ENCODE measurements around the gene KANSL1L.

Gene KANSL1L

DNA sequence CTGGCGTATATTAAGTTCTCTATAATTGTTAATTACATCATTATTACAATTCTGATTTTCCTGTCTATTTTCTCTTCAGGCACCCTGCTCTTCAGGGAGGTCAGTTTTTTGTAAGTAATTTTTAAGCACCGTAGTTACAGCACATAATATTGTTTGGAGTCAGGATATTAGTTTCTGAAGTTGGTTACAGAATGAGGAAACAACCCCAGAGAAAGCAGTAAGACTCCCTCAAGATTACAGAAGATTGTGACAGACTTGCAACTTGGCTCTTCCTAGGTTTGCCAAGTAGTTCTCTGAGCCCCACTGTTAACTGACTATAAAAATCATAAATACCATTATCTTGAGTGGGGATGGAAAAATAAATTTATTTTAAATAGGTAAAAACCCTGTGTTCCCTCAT, 167.8 kb downstream of the KANSL1L start:
- TF ChIP-seq RAD21 (IDR thresholded peaks at IDR 0.05; ENCODE audit: low read depth) (no peak), TCF12 (IDR thresholded peaks at IDR 0.05; ENCODE audit: low read depth) (no peak), NFIC (IDR thresholded peaks at IDR 0.05) (no peak), CEBPB (IDR thresholded peaks at IDR 0.05) (no peak), TEAD4 (IDR thresholded peaks at IDR 0.05) (no peak), EP300 (IDR thresholded peaks at IDR 0.05; ENCODE audit: borderline replicate concordance) (no peak), TAF1 (IDR thresholded peaks at IDR 0.05; ENCODE audit: low read depth) (no peak), CREB1 (IDR thresholded peaks at IDR 0.05; ENCODE audit: low read depth) (no peak), EGR1 (IDR thresholded peaks at IDR 0.05) (no peak), FOXM1 (IDR thresholded peaks at IDR 0.05; ENCODE audit: borderline replicate concordance, low read depth) (no peak), YY1 (IDR thresholded peaks at IDR 0.05; ENCODE audit: low read depth) (no peak)
- TF ChIP-seq, protein P1, sequence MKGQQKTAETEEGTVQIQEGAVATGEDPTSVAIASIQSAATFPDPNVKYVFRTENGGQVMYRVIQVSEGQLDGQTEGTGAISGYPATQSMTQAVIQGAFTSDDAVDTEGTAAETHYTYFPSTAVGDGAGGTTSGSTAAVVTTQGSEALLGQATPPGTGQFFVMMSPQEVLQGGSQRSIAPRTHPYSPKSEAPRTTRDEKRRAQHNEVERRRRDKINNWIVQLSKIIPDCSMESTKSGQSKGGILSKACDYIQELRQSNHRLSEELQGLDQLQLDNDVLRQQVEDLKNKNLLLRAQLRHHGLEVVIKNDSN (IDR thresholded peaks at IDR 0.05) = no peak
- TF ChIP-seq, protein P2, sequence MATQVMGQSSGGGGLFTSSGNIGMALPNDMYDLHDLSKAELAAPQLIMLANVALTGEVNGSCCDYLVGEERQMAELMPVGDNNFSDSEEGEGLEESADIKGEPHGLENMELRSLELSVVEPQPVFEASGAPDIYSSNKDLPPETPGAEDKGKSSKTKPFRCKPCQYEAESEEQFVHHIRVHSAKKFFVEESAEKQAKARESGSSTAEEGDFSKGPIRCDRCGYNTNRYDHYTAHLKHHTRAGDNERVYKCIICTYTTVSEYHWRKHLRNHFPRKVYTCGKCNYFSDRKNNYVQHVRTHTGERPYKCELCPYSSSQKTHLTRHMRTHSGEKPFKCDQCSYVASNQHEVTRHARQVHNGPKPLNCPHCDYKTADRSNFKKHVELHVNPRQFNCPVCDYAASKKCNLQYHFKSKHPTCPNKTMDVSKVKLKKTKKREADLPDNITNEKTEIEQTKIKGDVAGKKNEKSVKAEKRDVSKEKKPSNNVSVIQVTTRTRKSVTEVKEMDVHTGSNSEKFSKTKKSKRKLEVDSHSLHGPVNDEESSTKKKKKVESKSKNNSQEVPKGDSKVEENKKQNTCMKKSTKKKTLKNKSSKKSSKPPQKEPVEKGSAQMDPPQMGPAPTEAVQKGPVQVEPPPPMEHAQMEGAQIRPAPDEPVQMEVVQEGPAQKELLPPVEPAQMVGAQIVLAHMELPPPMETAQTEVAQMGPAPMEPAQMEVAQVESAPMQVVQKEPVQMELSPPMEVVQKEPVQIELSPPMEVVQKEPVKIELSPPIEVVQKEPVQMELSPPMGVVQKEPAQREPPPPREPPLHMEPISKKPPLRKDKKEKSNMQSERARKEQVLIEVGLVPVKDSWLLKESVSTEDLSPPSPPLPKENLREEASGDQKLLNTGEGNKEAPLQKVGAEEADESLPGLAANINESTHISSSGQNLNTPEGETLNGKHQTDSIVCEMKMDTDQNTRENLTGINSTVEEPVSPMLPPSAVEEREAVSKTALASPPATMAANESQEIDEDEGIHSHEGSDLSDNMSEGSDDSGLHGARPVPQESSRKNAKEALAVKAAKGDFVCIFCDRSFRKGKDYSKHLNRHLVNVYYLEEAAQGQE (IDR thresholded peaks at IDR 0.05; ENCODE audit: low read depth) = no peak
- TF ChIP-seq, protein P3, sequence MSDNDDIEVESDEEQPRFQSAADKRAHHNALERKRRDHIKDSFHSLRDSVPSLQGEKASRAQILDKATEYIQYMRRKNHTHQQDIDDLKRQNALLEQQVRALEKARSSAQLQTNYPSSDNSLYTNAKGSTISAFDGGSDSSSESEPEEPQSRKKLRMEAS (IDR thresholded peaks at IDR 0.05) = no peak

DNA sequence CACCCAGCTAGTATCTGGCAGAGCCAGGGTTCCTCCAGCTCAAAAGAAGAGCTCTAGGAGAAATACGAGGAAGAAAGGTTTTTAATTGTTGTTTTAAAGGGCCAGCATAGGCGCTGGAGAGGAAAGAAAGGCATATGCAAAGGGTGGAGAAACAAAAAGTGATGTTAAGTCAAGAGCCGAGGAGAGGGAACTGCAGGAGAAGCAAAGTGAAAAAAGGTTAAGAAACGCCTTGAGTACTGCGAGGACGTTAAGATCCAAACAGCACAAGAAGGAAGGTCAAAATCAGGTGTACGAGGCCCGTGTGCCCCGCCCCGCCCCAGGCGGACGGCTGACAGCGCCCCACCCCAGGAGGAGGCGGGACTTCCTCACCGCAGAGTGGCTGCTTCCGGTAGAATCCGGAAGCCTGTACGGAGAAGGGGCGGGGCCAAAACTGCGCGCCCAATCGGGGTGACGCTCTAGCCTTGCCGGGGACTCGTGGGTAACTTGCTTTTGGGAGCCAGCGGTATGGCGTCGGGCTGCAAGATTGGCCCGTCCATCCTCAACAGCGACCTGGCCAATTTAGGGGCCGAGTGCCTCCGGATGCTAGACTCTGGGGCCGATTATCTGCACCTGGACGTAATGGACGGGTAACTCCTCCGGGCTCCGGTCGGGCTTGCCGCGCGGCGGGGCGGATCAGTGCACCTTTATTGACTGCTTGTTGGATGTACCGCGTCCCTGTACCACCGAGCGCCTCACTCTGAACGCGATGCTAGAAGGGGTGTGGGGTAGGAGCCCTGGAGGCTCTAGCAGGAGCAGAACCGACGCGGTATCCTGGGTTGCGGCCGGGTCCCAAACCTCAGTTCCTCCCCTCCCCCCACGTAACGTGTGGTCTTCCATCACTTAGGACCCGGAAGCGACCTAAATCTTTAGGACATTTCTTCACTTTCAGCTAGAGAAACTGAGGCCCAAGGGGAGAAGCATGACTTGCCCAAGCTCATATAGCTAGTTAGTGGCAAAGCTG, 168.8 kb downstream of the KANSL1L start, which contains the start of gene RPE:
TSS of gene RPE (plus strand) at position 481 of the 1,000 bp plus-strand sequence. CDS start at position 505, 24 bp downstream.
- TF ChIP-seq CEBPB (IDR thresholded peaks at IDR 0.05) (no peak), YY1 (IDR thresholded peaks at IDR 0.05; ENCODE audit: low read depth) (peak; percentile 83), TAF1 (IDR thresholded peaks at IDR 0.05; ENCODE audit: low read depth) (peak; percentile 79), TCF12 (IDR thresholded peaks at IDR 0.05; ENCODE audit: low read depth) (peak; percentile 43; the same call in 1 of the 2 replicates)
- TF ChIP-seq, protein P3 (IDR thresholded peaks at IDR 0.05) = peak; percentile 63

DNA sequence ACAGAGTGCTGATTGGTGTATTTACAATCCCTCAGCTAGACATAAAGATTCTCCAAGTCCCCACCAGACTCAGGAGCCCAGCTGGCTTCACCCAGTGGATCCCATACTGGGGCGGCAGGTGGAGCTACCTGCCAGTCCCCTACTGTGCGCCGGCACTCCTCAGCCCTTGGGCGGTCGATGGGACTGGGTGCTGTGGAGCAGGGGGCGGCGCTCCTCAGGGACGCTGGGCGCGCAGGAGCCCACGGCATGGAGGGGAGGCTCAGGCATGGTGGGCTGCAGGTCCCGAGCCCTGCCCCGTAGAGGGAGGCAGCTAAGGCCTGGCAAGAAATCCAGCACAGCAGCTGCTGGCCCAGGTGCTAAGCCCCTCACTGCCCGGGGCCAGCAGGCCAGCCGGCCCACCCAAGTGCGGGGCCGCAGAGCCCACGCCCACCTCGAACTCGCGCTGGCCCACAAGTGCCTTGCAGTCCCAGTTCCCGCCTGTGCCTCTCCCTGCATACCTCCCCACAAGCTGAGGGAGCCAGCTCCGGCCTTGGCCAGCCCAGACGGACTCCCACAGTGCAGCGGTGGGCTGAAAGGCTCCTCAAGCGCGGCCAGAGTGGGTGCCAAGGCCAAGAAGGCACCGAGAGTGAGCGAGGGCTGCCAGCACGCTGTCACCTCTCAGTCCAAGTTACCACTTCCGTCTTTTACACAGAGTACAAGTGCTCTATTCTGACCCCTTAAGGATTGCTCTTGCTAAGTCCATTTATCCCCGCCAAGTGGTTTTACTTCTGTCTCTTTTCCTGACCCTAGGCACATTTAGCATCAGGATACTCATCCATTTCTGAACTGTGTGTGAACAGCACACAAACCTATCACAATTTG, 170.5 kb downstream of the KANSL1L start:
- TF ChIP-seq EP300 (IDR thresholded peaks at IDR 0.05; ENCODE audit: borderline replicate concordance) (no peak), TCF12 (IDR thresholded peaks at IDR 0.05; ENCODE audit: low read depth) (no peak), YY1 (IDR thresholded peaks at IDR 0.05; ENCODE audit: low read depth) (no peak), NFIC (IDR thresholded peaks at IDR 0.05) (no peak), EGR1 (IDR thresholded peaks at IDR 0.05) (no peak), TEAD4 (IDR thresholded peaks at IDR 0.05) (no peak), TAF1 (IDR thresholded peaks at IDR 0.05; ENCODE audit: low read depth) (no peak), ZBTB7A (IDR thresholded peaks at IDR 0.05; ENCODE audit: low read depth) (no peak), RAD21 (IDR thresholded peaks at IDR 0.05; ENCODE audit: low read depth) (no peak), CREB1 (IDR thresholded peaks at IDR 0.05; ENCODE audit: low read depth) (no peak), FOXM1 (IDR thresholded peaks at IDR 0.05; ENCODE audit: borderline replicate concordance, low read depth) (no peak), CEBPB (IDR thresholded peaks at IDR 0.05) (no peak)
- TF ChIP-seq, protein P3 (IDR thresholded peaks at IDR 0.05) = no peak
- TF ChIP-seq, protein P1 (IDR thresholded peaks at IDR 0.05) = no peak
- TF ChIP-seq, protein P2 (IDR thresholded peaks at IDR 0.05; ENCODE audit: low read depth) = no peak

DNA sequence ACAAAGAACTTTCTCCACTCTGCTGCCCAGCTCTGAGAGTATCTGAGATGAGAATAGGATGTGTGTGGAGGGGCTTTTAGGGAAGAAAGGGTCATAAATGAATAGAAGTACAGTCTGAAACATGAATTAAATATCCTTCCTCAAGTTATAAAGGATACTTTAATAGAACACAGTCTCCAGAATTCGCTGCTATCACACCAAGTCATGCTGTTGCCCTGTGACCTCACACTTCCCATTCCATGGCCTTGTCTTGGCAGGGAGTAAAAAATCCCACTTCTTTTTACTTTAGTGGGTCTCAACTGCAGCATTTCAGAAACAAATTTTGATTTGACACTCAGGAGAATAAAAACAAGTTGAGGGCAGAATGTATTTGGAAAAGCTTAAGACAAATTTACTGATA, 172.6 kb downstream of the KANSL1L start:
- TF ChIP-seq, protein P2 (IDR thresholded peaks at IDR 0.05; ENCODE audit: low read depth) = no peak
- no peak for TF ChIP-seq TAF1 (IDR thresholded peaks at IDR 0.05; ENCODE audit: low read depth)
- TF ChIP-seq, protein P3 (IDR thresholded peaks at IDR 0.05) = no peak
- no peak for TF ChIP-seq CREB1 (IDR thresholded peaks at IDR 0.05; ENCODE audit: low read depth)
- no peak for TF ChIP-seq EGR1 (IDR thresholded peaks at IDR 0.05)
- no peak for TF ChIP-seq FOXM1 (IDR thresholded peaks at IDR 0.05; ENCODE audit: borderline replicate concordance, low read depth)
- no peak for TF ChIP-seq TCF12 (IDR thresholded peaks at IDR 0.05; ENCODE audit: low read depth)
- TF ChIP-seq, protein P1 (IDR thresholded peaks at IDR 0.05) = no peak
- no peak for TF ChIP-seq CEBPB (IDR thresholded peaks at IDR 0.05)
- TF ChIP-seq TEAD4 (IDR thresholded peaks at IDR 0.05) = no peak
